ENCODE results near the gene GREB1. TPM values are rescaled to one million over a fixed set of nuclear protein-coding genes. Genes with fewer than 3 reads are reported as not detected.

Gene GREB1
- polyA plus RNA-seq, 1 donor from 2014 or later: 17.2 TPM

- H3K9me2 ChIP-seq (ENCODE audit: insufficient read depth, low read length): no peaks in the 10 kb centered on the region
- H4K20me1 ChIP-seq (ENCODE audit: insufficient read depth): no peaks in the 10 kb centered on the region
- no peaks in the 10 kb centered on the region for H3K27me3 ChIP-seq (ENCODE audit: insufficient read depth, low read depth, low read length)
- H3K27ac ChIP-seq (ENCODE audit: low read length): no peak overlapping the region
- H3K36me3 ChIP-seq (ENCODE audit: insufficient read depth, low read length): peaks cover 12% of the 10 kb centered on the region
- H3K9ac ChIP-seq (ENCODE audit: low read length): no peak overlapping the region
- no peaks in the 10 kb centered on the region for H3K9me3 ChIP-seq (ENCODE audit: low read length)
- H3K4me2 ChIP-seq (ENCODE audit: low read length): no peak overlapping the region
- no peak overlapping the region for H3K4me3 ChIP-seq (ENCODE audit: low read length)
- H2AFZ ChIP-seq (ENCODE audit: low read depth, low read length): no peak overlapping the region
- TF ChIP-seq REST (IDR thresholded peaks at IDR 0.05; ENCODE audit: borderline replicate concordance) (no peak), EP300 (conservative IDR thresholded peaks at IDR 0.05; ENCODE audit: poor library complexity, severe bottlenecking) (no peak), EZH2 (IDR thresholded peaks at IDR 0.05; ENCODE audit: borderline replicate concordance, insufficient read depth, low read length, poor library complexity, severe bottlenecking) (no peak)
- TF ChIP-seq, protein P1, sequence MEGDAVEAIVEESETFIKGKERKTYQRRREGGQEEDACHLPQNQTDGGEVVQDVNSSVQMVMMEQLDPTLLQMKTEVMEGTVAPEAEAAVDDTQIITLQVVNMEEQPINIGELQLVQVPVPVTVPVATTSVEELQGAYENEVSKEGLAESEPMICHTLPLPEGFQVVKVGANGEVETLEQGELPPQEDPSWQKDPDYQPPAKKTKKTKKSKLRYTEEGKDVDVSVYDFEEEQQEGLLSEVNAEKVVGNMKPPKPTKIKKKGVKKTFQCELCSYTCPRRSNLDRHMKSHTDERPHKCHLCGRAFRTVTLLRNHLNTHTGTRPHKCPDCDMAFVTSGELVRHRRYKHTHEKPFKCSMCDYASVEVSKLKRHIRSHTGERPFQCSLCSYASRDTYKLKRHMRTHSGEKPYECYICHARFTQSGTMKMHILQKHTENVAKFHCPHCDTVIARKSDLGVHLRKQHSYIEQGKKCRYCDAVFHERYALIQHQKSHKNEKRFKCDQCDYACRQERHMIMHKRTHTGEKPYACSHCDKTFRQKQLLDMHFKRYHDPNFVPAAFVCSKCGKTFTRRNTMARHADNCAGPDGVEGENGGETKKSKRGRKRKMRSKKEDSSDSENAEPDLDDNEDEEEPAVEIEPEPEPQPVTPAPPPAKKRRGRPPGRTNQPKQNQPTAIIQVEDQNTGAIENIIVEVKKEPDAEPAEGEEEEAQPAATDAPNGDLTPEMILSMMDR (IDR thresholded peaks at IDR 0.05; ENCODE audit: poor library complexity, severe bottlenecking): no peak
- no peaks in the 10 kb centered on the region for H3F3A ChIP-seq (ENCODE audit: insufficient read depth, low read length, poor library complexity, severe bottlenecking)
- H3K79me2 ChIP-seq (replicated peaks; ENCODE audit: insufficient read depth, low read length): no peaks in the 10 kb centered on the region
Measured at GRCh38 chr2:11629215-11629614, 95.4 kb downstream of the GREB1 start.

- no peaks in the 10 kb centered on the region for H3K27me3 ChIP-seq (ENCODE audit: insufficient read depth, low read depth, low read length)
- no peak overlapping the region for H3K4me3 ChIP-seq (ENCODE audit: low read length)
- H3K27ac ChIP-seq (ENCODE audit: low read length): no peak overlapping the region
- no peaks in the 10 kb centered on the region for H3K9me2 ChIP-seq (ENCODE audit: insufficient read depth, low read length)
- H3K9ac ChIP-seq (ENCODE audit: low read length): no peak overlapping the region
- no peak for TF ChIP-seq POLR2AphosphoS5 (IDR thresholded peaks at IDR 0.05)
- no peak for TF ChIP-seq EP300 (conservative IDR thresholded peaks at IDR 0.05; ENCODE audit: poor library complexity, severe bottlenecking)
- no peak for TF ChIP-seq MXI1 (conservative IDR thresholded peaks at IDR 0.05; ENCODE audit: poor library complexity, severe bottlenecking)
- TF ChIP-seq, protein P1 (IDR thresholded peaks at IDR 0.05; ENCODE audit: poor library complexity, severe bottlenecking): no peak
- TF ChIP-seq EZH2 (IDR thresholded peaks at IDR 0.05; ENCODE audit: borderline replicate concordance, insufficient read depth, low read length, poor library complexity, severe bottlenecking): no peak
- no peak for TF ChIP-seq SMC3 (conservative IDR thresholded peaks at IDR 0.05; ENCODE audit: poor library complexity)
- TF ChIP-seq TAF1 (IDR thresholded peaks at IDR 0.05; ENCODE audit: low read depth): no peak
- no peak for TF ChIP-seq REST (IDR thresholded peaks at IDR 0.05; ENCODE audit: borderline replicate concordance)
- TF ChIP-seq RAD21 (conservative IDR thresholded peaks at IDR 0.05): no peak
- H2AFZ ChIP-seq (ENCODE audit: low read depth, low read length): no peak overlapping the region
- H3K36me3 ChIP-seq (ENCODE audit: insufficient read depth, low read length): peaks cover 12% of the 10 kb centered on the region
- no peaks in the 10 kb centered on the region for H3F3A ChIP-seq (ENCODE audit: insufficient read depth, low read length, poor library complexity, severe bottlenecking)
- no peaks in the 10 kb centered on the region for H3K9me3 ChIP-seq (ENCODE audit: low read length)
- no peaks in the 10 kb centered on the region for H3K79me2 ChIP-seq (replicated peaks; ENCODE audit: insufficient read depth, low read length)
- no peak overlapping the region for H3K4me2 ChIP-seq (ENCODE audit: low read length)
- H4K20me1 ChIP-seq (ENCODE audit: insufficient read depth): no peaks in the 10 kb centered on the region
Measured at GRCh38 chr2:11629851-11630250, 96.0 kb downstream of the GREB1 start.

Measured in neural cell (in vitro differentiated cells).